ENCODE results near the gene G6PC1. TPM values are rescaled to one million over a fixed set of nuclear protein-coding genes. Genes with fewer than 3 reads are reported as not detected.
"Not testable (repeated sequence)": the region's sequence is repeated elsewhere in the genome, so short reads cannot be mapped to it uniquely, and the experiment has no call there.

Gene G6PC1
- total RNA-seq, 1 experiment from 2014 or later = 0.10 TPM

GRCh38 chr17:42851371-42852240 lies 49.0 kb upstream of the G6PC1 start:
- H3K9me3 ChIP-seq (ENCODE audit: control insufficient read depth in 1 of 2, insufficient read depth in 1 of 2, low read depth in 1 of 2, low read length in 2 of 2); POLR2A ChIA-PET; H3K79me2 ChIP-seq (ENCODE audit: insufficient read depth, low read length); H4K20me1 ChIP-seq (ENCODE audit: insufficient read depth); ATAC-seq; RAD21 ChIA-PET (ENCODE audit: low non-redundant PET in 1 of 2, low total read pairs in 2 of 2, uncharacterized antibody in 2 of 2, unreplicated experiment in 2 of 2); H2AFZ ChIP-seq (ENCODE audit: low read depth, low read length, poor library complexity, severe bottlenecking); H3K4me2 ChIP-seq (ENCODE audit: low read length); H3K9me2 ChIP-seq (ENCODE audit: insufficient read depth); H3K36me3 ChIP-seq (ENCODE audit: control insufficient read depth in 1 of 2, insufficient read depth in 2 of 2, low read length in 2 of 2); BruUV-seq (replicated peaks); intact Hi-C loops (cut with micrococcal nuclease); H3K27me3 ChIP-seq (ENCODE audit: insufficient read depth, low read length); H3K4me3 ChIP-seq (replicated peaks in 1 of 2; ENCODE audit: low read depth in 1 of 2, low read length in 2 of 2); H3K27ac ChIP-seq (ENCODE audit: low read depth, low read length); H3K4me1 ChIP-seq (ENCODE audit: control insufficient read depth in 1 of 2, insufficient read depth in 2 of 2, low read length in 2 of 2); DNase-seq (ENCODE audit: low read depth, low spot score); CTCF ChIA-PET; H3K9ac ChIP-seq (ENCODE audit: low read length): not testable (repeated sequence)

GRCh38 chr17:42852351-42852750 lies 48.2 kb upstream of the G6PC1 start:
- CTCF ChIA-PET = no interaction called here
- RAD21 ChIA-PET (ENCODE audit: low non-redundant PET in 1 of 2, low total read pairs in 2 of 2, uncharacterized antibody in 2 of 2, unreplicated experiment in 2 of 2) = no interaction called here

More at GRCh38 chr17:42852351-42852750, 48.2 kb upstream of the G6PC1 start:
- POLR2A ChIA-PET = no interaction called here
- Histone ChIP-seq H3K4me3 (replicated peaks in 1 of 2; ENCODE audit: low read depth in 1 of 2, low read length in 2 of 2) (no peak overlapping the region), H3K27me3 (ENCODE audit: insufficient read depth, low read length) (no peaks in the 10 kb centered on the region), H2AFZ (ENCODE audit: low read depth, low read length, poor library complexity, severe bottlenecking) (no peak overlapping the region), H3K79me2 (ENCODE audit: insufficient read depth, low read length) (no peaks in the 10 kb centered on the region), H4K20me1 (ENCODE audit: insufficient read depth) (no peaks in the 10 kb centered on the region), H3K27ac (ENCODE audit: low read depth, low read length) (no peak overlapping the region), H3K9ac (ENCODE audit: low read length) (no peak overlapping the region), H3K4me2 (ENCODE audit: low read length) (no peak overlapping the region), H3K9me3 (ENCODE audit: control insufficient read depth in 1 of 2, insufficient read depth in 1 of 2, low read depth in 1 of 2, low read length in 2 of 2) (no peaks in the 10 kb centered on the region), H3K4me1 (ENCODE audit: control insufficient read depth in 1 of 2, insufficient read depth in 2 of 2, low read length in 2 of 2) (no peaks in the 10 kb centered on the region), H3K9me2 (ENCODE audit: insufficient read depth) (no peaks in the 10 kb centered on the region), H3K36me3 (ENCODE audit: control insufficient read depth in 1 of 2, insufficient read depth in 2 of 2, low read length in 2 of 2) (no peaks in the 10 kb centered on the region)
- TF ChIP-seq RAD21 (IDR thresholded peaks at IDR 0.05; ENCODE audit: low read depth) (no peak), CEBPB (IDR thresholded peaks at IDR 0.05; ENCODE audit: low read depth) (no peak), REST (IDR thresholded peaks at IDR 0.05; ENCODE audit: low read depth) (no peak)
- DNase-seq (ENCODE audit: low read depth, low spot score) (no peak), ATAC-seq (no peak)
- intact Hi-C loops (cut with micrococcal nuclease) = no loop called here
- BruUV-seq (replicated peaks) = no TSS peak
